OCI-LY7 (cell line): ENCODE results near the gene ENPP7.

Experiments
- EZH2phosphoT487 ChIP-seq: fragments of 200-600 bp; sonication (generic); IDR thresholded peaks from 2 replicates; pipeline ENCODE4 v1.6.1; 2018; ENCODE audit warnings: low read depth, borderline replicate concordance, mild to moderate bottlenecking, mixed run types, antibody characterized with exemption, low read length, moderate library complexity, mixed read lengths
- TF ChIP-seq, protein P1 (sequence below): fragments of 200-600 bp; sonication (generic); conservative IDR thresholded peaks from 2 replicates; pipeline ENCODE4 v1.5.1; 2014; ENCODE audit warnings: mild to moderate bottlenecking, antibody characterized with exemption, low read length, moderate library complexity, mixed read lengths

DNA sequence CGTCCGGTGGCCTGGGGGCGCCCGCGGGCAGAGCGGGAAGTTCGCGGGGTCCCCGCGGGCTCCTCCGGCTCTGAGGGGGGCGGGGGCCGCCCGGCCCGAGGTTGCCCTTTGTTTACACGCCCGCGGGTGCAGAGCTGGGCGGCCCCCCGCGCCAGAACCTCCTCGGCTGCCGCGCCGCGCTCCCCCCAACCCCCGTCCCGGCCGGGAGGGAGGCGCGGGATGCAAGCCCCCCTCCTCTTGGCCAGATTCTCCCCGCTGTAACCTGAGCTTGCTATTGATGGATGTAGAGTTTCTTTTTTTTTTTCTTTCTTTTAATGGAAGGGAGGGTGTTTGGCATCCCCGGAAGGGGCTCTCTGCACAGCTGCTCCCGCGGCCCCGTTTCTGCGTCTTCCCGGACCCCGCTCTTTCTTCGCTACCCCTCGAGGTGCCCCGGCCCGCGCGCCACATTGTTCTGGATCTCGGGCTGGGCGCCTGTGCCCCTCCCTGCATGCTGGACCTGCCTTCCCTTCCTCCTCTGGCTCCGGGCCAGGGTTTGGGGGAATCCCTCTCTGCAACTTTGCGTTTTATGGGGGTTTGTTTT, 47.9 kb downstream of the ENPP7 start:
- TF ChIP-seq, protein P1, sequence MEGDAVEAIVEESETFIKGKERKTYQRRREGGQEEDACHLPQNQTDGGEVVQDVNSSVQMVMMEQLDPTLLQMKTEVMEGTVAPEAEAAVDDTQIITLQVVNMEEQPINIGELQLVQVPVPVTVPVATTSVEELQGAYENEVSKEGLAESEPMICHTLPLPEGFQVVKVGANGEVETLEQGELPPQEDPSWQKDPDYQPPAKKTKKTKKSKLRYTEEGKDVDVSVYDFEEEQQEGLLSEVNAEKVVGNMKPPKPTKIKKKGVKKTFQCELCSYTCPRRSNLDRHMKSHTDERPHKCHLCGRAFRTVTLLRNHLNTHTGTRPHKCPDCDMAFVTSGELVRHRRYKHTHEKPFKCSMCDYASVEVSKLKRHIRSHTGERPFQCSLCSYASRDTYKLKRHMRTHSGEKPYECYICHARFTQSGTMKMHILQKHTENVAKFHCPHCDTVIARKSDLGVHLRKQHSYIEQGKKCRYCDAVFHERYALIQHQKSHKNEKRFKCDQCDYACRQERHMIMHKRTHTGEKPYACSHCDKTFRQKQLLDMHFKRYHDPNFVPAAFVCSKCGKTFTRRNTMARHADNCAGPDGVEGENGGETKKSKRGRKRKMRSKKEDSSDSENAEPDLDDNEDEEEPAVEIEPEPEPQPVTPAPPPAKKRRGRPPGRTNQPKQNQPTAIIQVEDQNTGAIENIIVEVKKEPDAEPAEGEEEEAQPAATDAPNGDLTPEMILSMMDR, result peak; percentile 58
- no peak for TF ChIP-seq EZH2phosphoT487
